Activated CD4-positive, alpha-beta T cell treated with anti-CD3 and anti-CD28 coated beads, Interleukin-2, amount 50 U/mL, for 4 hours (primary cell): ENCODE data around the gene ATG3.
A peak's percentile ranks its signal among the peaks of the same experiment; 100 is the strongest.
"Not testable (repeated sequence)": the region's sequence is repeated elsewhere in the genome, so short reads cannot be mapped to it uniquely, and the experiment has no call there.

Experiments
- DNase-seq, 2 experiments: peaks; one replicate each; pipeline ENCODE4 v3.0.0-alpha.2; 2020

ATG3 gene

DNA sequence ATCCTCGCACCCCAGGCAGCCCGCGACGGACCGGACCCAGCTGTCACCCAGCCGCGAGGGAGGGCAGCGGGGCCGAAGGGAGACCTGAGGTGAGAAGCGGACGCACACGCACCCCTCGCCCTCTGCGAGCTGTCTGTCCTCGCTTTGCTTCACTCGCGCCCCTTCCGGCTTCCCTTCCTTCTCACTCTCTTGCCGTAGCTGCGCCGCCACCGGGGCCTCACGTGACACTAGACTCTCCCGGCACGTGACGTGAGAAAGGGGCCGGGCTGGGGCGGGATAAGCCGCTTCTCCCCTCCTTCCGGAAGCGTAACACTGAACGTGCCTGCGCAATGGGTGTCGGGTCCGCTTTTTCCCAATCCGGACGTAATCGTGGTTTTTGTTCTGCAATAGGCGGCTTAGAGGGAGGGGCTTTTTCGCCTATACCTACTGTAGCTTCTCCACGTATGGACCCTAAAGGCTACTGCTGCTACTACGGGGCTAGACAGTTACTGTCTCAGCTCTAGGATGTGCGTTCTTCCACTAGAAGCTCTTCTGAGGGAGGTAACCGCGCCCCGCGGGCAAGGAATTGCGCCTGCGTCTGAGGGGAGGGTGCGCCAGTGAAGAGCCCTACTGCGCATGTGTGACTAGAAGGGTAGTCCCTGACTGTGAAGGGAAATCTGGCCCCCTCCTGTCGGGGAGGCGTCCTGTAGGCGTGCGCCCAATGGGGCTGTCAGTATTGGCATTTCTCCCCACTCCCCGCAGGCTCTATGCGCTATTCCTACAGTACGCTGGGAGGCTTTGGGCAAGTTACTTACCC is at the start of gene ATG3, which contains the start of gene SLC35A5:
TSS of gene ATG3 (minus strand) at position 229 of the 796 bp plus-strand sequence. CDS start 434 bp downstream, outside the sequence.
TSS of gene SLC35A5 (plus strand) at position 312 of the 796 bp plus-strand sequence. CDS start 1,359 bp downstream, outside the sequence.
- peak; percentile 98 to 99 for DNase-seq

GRCh38 chr3:112610121-112610520 is 48.4 kb upstream of the ATG3 start:
- DNase-seq = no peak

DNA sequence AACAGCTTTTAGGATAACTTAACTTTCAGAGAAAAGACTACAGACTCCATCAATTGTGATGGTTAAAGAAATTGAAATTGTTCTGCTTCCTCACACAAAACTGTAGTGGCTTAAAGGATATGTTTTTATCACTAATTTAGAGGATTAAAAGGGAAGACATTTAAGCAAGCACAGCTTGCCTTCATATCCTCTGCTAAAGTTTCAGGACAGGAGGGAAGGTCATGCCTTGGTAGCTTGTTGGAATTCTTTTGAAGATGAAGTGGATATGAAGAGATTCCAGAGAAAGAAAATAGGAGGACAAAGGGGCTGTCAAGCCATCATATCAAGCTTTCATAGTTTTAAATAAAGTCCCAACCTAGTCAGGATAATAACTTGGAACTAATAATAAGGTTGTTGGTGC is 46.1 kb upstream of the ATG3 start:
- no peak for DNase-seq

DNA sequence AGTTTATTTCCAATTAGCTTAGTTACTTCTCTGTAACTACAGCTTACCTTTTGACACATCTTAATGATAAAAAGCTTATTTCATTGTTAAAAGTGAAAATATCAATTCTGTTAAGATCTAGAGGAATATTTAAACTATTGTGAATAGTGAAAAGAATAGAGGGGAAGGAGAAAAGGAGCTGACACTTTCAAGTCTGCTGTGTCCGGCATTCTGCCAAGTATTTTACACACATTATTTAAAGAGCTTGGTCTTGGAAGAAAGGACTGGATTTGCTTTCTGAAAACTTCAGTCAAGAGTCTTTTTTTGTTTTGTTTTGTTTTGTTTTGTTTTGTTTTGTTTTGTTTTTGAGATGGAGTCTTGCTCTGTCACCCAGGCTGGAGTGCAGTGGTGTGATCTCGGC is 44.3 kb upstream of the ATG3 start:
- no peak for DNase-seq

DNA sequence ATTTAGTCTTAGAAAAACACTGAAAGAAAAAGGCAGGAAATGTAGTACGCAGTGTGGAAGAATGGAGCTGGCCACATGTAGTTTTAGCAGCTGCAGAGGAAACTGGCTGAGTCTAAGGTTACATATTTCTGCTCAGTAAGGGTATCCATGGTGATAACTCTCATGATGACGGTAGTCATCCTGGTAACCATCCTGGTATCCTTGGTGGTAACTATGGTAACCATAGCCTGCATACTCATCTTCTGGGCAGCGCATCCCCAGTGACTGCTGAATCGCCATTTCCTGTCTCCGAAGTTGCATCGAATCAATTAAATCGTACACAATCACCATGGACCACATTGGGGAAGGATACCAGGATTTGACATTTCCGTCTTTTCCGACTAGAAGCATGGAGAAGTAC is 43.5 kb upstream of the ATG3 start:
- no peak for DNase-seq

- DNase-seq = no peak
Measured at GRCh38 chr3:112604536-112604935, 42.8 kb upstream of the ATG3 start.

- no peak for DNase-seq
Measured at GRCh38 chr3:112602217-112602838, 40.6 kb upstream of the ATG3 start.

- no peak for DNase-seq
Measured at GRCh38 chr3:112598731-112599130, 37.0 kb upstream of the ATG3 start.

DNA sequence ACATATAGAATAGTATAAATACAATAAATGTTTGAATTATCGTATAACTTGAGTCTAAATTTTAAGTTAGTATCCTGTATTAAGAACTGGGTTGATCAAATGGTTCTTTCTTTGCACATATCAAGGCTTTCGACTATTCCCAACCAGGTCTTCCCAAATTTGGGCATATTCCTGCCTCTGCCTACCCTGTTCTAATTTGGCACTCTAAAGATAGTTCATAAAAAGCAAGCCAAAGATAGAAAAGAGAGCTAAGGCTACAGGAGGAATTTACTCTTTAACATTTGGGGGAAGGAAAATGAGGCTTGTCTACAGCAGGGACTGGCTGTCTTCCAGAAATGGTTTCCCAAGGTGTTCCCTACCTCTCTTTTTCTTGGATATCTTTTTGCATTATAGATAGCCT is 36.2 kb upstream of the ATG3 start:
- DNase-seq = no peak

- DNase-seq = no peak
Measured at GRCh38 chr3:112594856-112595255, 33.1 kb upstream of the ATG3 start.

GRCh38 chr3:112593258-112593657 is 31.5 kb upstream of the ATG3 start:
- DNase-seq = no peak

DNA sequence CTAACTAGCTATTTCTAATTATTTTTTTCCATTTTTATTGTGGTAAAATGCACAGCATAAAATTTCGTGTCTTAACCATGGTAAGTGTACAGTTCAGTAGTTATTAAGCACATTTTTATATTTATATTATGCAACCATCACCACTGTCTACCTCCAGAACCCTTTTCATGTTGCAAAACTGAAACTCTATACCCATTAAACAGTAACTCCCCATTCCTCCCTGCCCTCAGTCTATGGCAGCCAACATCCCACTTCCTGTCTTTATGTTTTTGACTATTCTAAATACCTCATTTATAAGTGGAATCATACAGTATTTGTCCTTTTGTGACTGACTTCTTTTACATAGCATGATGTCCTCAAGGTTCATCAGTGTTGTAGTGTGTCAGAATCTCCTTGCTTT is 25.6 kb upstream of the ATG3 start:
- DNase-seq = no peak

DNA sequence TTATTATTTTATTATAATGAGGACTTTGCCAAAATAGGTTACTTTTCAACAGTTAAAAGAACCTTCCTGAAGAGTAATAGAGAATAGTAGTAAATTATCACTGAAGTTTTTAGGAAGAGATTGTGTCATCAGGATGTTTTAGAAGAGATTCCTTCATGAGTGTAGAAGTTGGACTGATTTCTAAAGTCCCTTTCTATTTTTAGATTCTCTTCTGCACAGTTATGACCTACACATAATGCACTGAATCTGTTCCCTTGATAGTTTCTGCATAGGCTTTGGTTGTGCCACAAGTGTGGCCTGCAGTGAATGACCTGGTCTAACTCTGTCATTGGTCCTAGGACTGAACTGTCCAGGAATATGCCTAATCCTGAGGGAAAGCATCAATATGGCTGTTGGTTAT is 24.0 kb upstream of the ATG3 start:
- DNase-seq = no peak

DNA sequence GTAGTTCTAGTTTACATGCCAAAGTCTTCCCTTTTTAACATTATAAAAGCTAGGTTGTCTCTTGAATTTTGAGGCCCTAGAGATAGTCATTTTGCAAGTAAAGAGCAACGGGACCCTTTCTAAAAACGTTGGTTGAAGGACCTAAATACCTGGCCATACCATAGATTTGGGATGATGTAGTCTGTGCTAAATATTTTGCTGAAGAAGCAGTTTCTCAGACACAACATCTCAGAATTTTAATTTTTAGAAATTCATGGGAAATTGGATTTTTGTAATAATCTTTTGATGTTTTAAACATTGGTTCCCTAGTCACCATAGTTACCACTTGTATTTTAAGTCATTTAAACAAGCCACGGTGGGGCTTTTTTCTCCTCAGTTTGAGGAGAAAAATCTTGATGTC is 21.3 kb upstream of the ATG3 start:
- DNase-seq = no peak

GRCh38 chr3:112582244-112582874 is 20.6 kb upstream of the ATG3 start:
- DNase-seq = peak; percentile 8 to 12

DNA sequence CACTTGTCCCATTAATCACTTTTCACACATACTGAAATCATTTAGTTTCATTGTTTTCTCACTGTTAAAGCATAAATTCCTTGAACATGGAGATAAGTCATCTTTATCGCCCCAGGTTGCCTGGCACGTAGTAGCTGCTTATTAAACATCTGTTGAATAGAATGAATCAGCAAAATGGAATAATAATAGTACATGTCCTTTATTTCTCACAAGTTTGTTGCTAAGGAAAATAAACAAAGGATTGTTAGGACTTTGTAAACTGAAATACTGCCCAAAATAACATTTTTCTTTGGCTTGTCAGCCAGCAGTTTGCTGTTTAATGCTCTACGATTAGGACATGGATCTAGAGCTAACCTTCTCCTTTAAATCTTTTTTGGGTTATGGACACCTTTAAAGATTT is 17.9 kb upstream of the ATG3 start:
- no peak for DNase-seq

- no peak for DNase-seq
Measured at GRCh38 chr3:112579232-112579631, 17.5 kb upstream of the ATG3 start.

GRCh38 chr3:112572701-112573100 is 10.9 kb upstream of the ATG3 start:
- no peak for DNase-seq

- DNase-seq = no peak
Measured at GRCh38 chr3:112569265-112569664, 7.5 kb upstream of the ATG3 start.

DNA sequence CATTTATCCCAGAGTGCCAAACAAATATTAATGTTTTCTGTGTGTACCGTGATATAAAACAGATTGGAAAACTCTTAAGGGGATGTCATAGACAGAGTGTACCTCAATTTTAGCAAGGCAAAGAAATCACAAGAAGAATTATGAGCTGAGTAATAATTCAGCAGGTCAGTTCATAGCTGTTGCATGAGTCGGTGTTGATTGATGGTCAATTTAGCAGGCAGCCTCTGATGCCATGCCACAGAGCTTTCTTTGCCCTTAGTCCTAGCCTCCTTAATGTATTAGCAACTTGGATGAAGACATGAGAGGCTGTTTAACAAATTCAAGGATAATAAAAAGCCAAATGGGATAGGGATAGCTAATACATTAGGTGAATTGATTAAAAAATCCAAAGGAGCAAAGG is 6.9 kb upstream of the ATG3 start:
- no peak for DNase-seq

- no peak for DNase-seq
Measured at GRCh38 chr3:112564940-112565305, 3.2 kb upstream of the ATG3 start.

DNA sequence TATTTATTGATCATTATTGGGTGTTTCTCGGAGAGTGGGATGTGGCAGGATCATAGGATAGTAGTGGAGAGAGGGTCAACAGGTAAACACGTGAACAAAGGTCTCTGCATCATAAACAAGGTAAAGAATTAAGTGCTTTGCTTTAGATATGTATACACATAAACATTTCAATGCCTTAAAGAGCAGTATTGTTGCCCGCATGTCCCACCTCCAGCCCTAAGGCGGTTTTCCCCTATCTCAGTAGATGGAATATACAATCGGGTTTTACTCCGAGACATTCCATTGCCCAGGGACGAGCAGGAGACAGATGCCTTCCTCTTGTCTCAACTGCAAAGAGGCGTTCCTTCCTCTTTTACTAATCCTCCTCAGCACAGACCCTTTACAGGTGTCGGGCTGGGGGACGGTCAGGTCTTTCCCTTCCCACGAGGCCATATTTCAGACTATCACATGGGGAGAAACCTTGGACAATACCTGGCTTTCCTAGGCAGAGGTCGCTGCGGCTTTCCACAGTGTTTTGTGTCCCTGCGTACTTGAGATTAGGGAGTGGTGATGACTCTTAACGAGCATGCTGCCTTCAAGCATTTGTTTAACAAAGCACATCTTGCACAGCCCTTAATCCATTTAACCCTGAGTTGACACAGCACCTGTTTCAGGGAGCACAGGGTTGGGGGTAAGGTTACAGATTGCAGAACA is 2.6 kb upstream of the ATG3 start:
- DNase-seq = not testable (repeated sequence)

GRCh38 chr3:112561484-112561733 is 353 bp downstream of the ATG3 start:
- DNase-seq = no peak
